HPDE6-E6E7 (cell line): ENCODE data around the gene SAMD11.

Experiments used
- DNase-seq: peaks from one replicate; pipeline ENCODE4 v3.0.0; 2011; ENCODE audit warnings: missing footprints; ENCODE audit errors: extremely low spot score

The SAMD11 gene

DNA sequence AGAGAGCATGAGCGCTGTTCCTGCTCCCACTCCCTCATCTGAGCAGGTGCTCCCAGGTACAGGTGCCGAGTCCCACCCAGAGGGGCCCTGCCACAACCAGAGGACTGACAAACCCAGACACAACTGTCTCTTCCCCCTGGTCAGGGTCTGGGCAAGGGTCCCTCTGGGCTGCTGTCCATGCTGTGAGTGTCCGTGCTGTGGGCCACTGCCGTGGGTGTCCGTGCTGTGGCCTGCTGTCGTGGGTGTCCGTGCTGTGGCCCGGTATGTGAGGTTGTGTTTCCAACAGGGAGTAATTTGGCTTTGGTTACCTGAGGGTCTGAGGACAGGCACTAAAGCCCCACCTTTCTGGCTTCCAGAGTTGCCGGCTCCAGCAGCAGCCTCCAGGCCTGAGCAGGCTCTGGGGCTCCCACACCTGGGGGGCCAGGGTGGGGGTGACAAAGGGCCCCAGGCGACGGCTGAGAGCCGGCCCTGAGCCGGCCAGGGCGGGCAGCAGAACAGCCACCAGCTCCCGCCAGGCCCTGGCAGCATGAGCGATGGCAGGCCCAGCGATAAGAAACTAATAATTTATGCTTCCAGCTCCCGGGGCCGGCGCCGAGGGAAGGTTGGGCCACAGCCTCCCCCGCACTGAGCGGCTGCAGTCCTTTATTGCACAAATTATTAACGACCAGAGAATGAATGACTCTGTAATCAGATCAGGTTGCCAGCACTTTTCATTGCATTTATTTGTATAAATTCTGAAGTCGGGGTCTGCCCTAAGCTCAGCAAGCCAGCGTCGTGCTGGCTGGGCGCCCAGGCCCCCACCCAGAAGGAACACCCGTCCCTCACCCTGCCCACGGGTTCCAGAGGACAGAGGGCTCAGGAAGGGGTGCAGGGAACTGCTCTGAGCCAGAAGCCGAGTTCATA, 7.3 kb upstream of the SAMD11 start:
- DNase-seq = no peak

DNA sequence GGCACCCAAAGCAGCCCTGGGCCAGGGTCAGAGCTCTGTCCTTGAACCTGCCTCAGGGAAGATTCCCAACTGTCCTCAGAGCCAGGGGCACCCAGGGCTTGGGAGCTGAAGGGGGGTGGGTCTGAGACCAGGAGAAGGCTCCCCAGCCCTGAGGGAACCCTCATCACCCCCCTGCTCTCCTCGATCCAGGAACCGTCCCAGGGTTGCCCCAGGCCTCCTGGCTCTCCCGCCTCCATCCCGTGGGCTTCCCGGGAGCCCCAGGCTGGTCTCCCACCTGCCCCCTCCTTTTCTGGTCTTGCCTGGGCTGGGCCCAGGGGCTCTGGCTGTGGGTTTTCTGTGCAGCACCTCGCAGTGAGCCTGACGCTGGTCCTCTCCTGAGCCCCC, 6.7 kb upstream of the SAMD11 start:
- no peak for DNase-seq

DNA sequence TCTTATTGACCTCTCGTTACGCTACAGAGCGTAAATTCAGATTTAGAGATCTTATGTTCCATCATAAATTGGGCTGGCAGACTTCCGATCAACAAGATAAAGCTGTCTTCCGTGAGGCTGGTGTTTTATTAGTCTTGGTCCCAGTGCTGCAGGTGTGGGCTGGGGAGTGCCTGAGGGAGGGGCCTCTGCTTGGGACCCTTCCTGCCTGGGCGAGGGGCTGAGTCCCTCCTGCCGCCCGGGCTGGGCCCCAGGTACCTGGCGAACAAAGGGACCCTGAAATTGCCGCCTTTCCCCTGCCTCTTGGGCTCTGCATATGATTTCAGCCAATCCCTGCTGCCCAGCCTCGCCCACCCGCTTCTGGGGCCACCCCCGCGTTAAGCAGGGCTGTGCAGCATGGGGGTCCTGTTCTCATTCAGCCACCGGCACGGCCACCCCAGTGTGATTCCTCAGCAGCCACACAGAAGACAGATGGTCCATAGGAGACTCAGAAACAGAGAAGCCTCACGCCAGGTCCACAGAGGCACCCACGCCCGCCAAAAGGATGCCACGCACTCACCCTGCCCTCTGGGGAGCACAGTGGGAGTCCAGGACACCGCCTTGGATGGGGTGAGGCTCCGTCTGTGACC, 6.1 kb upstream of the SAMD11 start:
- DNase-seq = no peak

DNA sequence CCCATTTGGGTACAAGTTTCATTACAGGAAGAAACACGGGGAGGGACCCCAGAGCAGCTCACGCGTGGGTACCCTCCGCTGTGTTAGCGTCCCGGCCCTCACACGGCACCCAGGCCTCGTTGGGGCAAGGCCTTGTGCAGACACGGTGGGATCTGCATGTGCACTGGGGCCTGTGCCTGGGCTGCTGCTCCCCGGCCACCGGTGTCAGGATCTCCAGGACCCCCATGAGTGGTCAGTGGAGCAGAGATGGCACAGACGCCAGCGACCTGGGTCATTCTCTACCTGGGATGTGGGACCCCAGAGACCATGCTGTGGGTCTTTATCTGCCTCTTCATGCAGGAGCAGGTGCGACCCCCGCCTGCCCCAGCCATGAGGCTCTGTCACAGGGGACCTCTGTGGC, 5.4 kb upstream of the SAMD11 start:
- no peak for DNase-seq

DNA sequence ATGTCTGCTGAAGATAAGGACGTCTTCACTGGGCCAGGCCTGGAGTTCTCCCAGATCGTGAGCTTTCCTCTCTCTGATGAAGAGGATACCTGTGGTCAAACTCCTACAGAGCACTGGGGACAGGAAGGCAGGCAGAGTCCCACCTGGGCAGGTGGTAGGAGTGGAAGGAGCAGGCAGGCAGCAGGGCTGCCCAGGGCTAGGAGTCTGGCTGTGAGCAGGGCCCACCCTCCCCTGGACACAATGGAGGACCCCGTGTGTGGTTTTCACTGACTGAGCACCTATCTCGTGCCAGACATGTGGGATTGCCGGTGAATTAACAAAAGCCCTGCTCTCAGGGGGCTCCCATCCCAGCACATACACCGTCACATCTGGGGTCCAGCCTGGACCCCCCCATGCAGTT, 4.9 kb upstream of the SAMD11 start:
- DNase-seq = no peak

DNA sequence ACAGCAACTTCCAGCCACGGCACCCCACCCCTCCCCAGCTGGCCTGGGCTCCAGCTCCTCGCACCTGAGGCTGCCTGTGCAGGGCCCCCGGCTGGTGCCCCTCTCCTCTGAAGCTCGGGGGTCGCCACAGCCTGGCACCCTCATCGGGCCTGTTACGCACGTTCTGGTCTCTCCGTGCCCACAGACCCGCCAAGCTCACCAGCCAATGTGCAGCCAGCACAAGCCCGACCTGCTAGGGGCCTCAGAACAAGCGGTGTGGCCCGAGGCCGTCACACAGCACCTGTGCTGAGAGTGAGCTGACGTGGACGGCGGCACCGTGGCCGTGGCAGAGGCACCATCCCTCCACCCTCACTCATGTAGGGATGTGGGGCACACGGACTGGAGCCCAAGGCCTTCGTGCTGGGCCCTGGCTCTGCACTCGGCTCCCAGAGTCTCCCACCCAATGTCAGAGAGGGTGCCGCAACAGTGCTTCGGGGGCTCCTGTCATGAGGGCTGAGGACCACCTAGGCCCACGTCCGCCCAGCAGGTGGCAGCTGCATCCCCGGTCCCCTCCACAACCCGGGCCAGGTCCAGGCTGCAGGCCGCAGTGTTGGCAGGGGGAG, 4.4 kb upstream of the SAMD11 start:
- DNase-seq = no peak

DNA sequence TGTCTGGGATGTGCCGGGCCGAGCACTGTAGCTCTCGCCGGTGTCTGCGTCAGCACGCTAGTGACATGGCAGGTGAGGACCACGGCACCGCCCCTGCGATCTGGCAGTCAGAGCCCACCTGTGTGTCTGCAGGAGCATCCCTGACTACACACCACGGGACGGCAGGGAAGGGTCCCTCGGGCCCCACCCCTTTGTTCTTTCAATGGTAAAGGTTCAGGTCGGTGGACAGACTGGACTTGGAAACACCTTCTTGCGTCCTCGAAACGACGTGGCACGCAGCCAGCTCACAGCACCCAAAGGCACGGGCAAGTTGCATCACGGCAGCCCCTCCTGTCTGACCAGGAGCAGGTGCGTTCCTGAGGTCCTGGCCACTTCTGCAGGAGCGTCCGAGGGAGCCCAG, 3.7 kb upstream of the SAMD11 start:
- DNase-seq = no peak

DNA sequence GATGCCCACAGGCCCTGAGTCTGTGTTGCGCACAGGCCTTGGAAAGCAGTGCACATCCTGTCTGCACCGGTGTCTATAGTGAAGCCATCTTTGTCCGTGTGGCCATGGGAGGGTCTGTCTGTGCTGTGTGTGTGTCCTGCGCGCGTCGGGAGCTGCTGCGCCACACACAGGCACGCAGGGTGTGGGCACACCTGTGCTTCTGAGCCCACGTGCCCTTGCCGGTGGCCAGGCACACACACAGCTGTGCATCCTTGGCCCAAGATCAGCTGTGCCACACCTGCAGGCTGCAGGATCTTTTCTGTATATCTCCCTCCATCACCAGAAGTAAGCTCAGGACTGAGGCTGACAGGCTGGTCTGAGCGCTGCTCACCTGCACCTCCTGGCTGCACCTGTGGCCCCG, 3.2 kb upstream of the SAMD11 start:
- DNase-seq = no peak

DNA sequence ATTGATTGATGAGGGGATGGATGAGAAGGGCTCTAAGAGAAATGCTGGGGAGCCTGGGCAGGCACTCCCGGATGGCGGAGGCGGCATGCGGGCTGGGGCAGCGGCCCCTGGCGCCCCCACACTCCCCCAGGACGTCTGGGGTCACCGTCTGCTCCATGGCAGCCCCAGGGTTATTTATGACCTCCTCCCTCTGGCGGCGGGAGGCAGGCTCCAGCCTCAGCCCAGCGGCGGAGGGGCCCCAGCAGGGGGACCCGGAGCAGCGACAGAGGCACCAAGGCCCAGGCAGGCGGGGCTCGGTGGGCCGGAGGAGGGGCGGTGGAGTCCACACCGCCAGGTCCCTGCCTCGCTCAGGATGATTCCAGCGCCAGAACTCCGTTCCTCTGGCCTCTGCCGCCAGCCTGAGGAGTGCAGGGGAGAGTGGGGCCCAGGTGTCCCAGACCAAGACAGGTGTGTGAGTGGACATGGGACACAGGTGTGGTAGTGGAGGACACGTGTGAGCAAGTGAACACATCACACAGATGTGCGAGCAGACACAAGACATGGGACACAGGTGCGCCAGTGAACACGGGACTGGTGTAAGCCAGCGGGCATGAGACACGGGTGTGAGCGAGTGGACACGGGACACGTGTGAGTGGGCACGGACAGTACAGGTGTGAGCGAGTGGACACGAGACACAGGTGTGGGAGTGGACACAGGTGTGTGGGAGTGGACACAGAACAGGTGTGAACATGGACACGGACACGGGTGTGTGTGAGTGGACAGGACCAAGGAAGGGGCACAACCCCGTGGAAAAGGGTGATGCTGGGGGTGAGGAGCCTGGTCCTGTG, 2.5 kb upstream of the SAMD11 start:
- peak; percentile 67 for DNase-seq

DNA sequence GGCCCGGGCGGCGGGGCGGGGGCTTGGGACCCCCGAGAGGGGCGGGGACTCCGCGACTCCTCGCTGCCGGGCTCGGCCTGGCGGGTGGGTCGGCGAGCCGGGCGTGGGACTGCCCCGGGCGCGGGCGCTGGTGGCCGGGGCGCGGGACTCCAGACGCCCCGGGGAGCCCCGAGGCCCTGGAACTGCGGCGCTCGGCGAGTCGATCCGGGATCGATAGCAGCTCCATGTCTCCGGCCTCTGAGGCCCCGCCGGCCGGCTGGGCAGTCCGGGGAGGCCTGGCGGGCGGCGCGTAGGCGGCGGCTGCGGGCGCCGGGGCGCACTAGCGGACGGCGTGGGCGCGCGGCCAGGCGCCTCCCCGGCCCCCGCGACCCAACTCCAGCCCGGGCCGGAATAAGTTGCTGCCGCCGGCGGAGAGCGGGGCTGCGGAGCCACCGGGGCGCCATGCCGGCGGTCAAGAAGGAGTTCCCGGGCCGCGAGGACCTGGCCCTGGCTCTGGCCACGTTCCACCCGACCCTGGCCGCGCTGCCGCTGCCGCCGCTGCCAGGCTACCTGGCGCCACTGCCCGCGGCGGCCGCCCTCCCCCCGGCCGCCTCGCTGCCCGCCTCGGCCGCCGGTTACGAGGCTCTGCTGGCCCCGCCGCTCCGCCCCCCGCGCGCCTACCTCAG, 400 bp downstream of the SAMD11 start:
- DNase-seq = no peak

DNA sequence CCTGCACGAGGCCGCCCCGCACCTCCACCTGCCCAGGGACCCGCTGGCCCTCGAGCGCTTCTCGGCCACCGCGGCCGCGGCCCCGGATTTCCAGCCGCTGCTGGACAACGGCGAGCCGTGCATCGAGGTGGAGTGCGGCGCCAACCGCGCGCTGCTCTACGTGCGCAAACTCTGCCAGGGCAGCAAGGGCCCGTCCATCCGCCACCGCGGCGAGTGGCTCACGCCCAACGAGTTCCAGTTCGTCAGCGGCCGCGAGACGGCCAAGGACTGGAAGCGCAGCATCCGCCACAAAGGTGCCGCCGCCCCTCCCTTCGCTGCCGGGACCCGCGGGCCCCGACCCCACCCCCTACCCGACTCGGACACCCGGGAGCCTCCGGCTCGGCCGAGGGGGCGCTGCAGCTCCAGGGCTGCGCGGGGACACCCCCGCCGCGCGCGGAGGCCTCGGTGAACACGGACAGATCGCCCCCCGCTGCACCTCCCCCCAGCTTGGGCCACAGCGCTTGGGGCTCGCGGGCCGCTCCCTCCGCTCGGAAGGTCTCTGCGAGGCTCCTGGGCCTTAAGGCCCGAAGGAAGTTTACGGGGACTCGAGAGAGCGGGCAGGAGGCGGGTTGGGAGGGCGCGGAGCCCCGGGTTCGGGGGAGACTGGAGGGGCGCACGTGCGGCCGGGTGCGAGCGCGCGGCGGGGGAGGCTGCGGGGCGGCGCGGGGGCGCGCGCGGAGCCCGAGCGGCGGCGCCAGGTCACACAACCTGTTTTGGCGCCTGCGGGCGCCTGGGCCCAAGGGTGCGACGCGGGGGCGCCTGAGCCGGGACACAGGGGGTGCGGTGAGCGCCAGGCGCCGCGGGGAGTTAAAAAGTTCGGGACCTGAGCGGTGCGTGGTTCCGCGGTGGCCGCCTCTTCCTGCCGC, 1.2 kb downstream of the SAMD11 start:
- DNase-seq = no peak

DNA sequence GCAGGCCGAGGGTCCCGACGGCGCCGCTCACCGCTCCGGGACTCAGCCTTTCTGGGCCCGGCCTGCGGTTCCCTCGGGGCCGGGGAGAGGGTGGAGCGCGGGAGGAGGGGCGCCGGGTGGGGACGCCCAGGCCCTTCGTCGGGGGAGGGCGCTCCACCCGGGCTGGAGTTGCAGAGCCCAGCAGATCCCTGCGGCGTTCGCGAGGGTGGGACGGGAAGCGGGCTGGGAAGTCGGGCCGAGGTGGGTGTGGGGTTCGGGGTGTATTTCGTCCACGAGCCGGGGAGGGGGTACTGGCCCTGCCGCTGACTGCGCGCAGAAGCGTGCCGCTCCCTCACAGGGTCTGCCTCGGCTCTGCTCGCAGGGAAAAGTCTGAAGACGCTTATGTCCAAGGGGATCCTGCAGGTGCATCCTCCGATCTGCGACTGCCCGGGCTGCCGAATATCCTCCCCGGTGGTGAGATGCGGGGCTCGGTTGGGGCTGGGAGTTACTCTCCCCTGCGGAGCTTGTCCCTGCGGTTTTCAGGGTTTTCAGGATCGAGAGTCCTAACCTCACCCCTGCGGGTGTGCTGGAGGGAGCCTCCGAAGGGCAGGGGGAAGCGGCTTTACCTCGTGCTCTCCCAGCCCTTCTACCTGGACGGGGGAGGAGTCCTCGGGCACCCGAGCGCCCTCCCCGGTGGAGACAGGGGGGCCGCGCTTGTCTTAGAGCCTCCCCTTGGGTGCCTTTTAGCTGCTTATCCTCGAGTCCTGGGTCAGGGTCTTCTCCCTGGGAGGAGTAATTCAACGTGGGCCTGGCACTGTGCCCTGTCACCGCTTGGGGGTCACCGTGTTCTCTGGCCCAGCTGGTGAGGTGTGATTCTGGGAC, 2.1 kb downstream of the SAMD11 start:
- DNase-seq = no peak

DNA sequence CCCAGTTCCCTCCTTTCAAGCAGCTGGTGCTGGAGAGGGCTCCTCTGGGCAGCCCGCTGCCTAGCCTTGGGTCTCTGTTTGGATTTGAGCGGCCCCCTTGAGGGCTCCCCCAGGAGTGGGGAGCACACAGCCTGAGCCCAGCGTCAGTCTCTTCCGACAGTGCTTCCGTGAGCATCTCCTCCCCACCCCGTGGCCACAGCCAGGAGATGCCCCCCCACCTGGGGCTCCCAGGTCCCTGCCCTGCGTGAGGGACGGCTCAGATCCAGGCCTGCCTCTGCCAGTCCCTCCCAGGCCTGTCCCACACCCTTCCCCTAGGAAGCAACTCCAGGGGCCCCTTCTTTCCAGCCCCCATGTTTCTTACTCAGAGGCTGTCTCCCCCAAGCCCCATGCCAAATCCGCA, 3.5 kb downstream of the SAMD11 start:
- DNase-seq = no peak

DNA sequence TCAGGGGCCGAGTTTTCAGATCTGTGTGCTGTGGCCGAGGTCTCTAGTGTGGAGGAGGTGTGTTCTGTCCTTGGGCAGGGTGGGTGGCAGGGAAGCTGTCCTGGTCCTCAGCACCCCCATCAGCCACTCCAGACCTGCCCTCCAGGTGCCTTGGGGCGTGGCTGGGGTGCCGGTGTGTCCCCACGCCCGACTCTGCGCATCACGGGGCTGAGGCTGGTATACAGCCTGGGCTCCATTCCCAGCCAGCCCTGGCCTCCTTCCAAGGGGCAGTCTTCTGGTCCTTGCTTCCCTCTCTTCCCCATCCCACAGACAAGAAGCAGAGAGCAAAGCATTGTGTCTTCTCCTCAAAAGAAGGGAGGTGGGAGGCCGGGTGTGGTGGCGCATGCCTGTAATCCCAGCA, 4.0 kb downstream of the SAMD11 start:
- no peak for DNase-seq

DNA sequence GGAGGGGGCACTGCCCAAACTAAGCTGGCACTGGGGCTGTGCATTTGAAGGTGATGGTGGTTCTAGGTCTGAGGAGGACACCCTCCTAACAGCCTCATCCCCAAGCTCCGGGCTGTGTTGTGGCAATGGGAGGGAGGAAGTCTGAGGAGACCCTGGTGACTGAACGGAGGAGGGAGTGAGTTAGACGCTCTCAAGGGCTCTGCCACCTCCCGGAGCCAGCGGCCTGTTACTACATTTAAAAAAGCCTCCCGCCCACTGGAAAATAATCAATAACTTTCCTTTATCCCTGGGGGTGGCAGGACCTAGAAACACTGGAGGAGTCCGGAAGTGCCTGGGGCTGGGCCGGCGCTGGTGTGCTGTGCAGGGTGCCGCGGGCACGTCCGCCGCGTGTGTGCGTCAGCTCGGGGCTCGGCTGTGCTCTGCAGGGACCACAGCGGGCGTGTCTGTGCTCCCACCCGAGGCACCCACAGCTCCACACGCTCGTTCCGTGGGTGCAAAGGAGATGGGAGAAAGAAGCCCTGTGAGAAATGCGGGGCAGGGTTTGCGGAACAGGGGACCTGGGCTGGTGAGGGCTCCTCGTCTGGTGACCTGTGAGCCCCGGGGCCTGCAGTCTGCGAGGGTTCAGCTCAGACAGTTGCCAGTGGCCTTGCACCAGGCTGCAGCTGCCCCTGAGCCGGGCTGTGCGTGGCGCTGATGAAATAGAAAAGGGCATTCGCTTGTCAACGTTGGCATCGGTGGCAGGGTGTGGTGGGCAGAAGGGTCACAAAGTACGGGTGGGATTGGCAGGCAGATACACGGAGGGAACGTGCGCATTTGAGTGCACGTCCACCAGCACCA, 5.3 kb downstream of the SAMD11 start:
- DNase-seq = no peak

DNA sequence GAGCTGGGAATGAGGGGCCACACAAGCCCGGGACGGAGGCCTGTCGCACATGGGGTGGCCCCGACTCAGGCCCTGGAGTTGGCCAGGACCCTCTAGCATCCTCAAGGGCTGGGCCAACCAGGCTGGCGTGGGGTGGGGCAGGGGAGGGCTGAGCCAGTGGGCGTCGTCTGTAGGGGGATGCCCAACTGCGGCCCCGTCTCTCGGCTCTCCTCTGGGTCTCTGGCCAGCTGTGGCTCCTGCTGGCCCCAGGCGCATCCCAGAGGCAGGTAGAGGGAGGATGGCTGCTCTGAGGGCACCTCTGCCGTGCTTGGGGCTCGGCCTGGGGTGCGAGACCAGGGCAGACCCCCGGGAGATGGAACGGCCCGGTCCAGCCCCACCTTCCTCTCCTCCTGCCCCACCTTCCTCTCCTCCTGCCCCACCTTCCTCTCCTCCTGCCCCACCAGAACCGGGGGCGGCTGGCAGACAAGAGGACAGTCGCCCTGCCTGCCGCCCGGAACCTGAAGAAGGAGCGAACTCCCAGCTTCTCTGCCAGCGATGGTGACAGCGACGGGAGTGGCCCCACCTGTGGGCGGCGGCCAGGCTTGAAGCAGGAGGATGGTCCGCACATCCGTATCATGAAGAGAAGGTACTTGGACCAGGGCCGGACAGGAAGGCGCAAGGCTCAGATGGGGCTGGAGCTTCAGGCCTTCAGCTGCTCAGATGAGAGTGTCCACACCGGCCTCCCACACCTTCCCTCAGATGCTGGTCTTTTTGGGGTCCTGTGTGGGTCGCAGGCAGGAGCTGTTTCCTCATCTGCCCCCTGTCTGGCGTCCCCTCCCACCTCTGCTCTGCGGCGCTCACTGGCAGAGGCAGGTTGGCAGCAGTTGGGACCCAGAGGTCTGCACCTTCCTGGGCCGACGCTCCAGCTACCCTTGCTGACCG, 6.2 kb downstream of the SAMD11 start:
- no peak for DNase-seq

DNA sequence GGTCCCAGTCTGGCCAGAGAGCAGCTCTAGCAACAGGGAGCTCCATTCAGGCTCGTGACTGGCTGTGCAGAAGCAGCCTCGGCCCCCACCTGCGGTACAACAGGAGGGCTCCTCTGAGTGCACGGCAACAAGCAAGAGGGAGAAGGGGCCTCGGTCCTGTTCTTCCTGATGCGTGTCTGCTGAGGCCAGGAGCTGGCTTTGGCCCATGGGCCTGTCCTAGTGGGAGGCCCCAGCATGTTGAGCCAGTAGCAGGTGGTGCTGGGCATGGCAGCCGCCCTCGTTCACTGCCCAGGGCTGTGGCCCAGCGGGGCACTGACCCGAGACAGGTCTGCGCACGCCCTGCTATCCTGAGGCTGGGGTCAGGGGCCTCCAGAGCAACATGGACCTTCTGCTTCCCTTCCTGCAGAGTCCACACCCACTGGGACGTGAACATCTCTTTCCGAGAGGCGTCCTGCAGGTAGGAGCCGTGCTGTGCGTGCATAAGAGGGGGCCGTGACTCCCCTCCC, 7.0 kb downstream of the SAMD11 start:
- no peak for DNase-seq
